Endothelial cell of umbilical vein (primary cell): Measurements from ENCODE around the gene NKX1-1.

Source experiments
- CTCF ChIP-seq, 2 donors: IDR thresholded peaks; 1 replicate in 1 of 2; 2 replicates in 1 of 2; pipeline ENCODE4 v1.5.1; 2011; ENCODE audit warnings: low read length in 2 of 2, mild to moderate bottlenecking in 2 of 2, moderate library complexity in 2 of 2, control low read depth in 1 of 2, inconsistent platforms in 1 of 2, low read depth in 1 of 2; ENCODE audit not compliant: insufficient read depth in 1 of 2; ENCODE audit errors: extremely low read depth in 1 of 2
- EZH2 ChIP-seq: IDR thresholded peaks from 2 replicates; pipeline ENCODE4 v1.6.1; 2012; ENCODE audit warnings: borderline replicate concordance, low read depth, mild to moderate bottlenecking, moderate library complexity, low read length, inconsistent platforms; ENCODE audit not compliant: severe bottlenecking
- JUN ChIP-seq: IDR thresholded peaks from 2 replicates; pipeline ENCODE4 v1.6.1; 2011; ENCODE audit warnings: borderline replicate concordance, low read depth; ENCODE audit not compliant: insufficient read length, insufficient read depth
- MAX ChIP-seq: IDR thresholded peaks from 2 replicates; pipeline ENCODE4 v1.6.1; 2011; ENCODE audit not compliant: insufficient read depth, insufficient read length
- MYC ChIP-seq: IDR thresholded peaks from one replicate; pipeline ENCODE4 v1.6.1; 2011; ENCODE audit warnings: mild to moderate bottlenecking, low read depth, low read length
- POLR2A ChIP-seq: IDR thresholded peaks from 2 replicates; pipeline ENCODE4 v1.6.1; 2012; ENCODE audit warnings: low read depth, mild to moderate bottlenecking, control low read depth, low read length

GRCh38 chr4:1452431-1453051, 46.3 kb upstream of the NKX1-1 start:
- no peak for TF ChIP-seq CTCF (IDR thresholded peaks at IDR 0.05; ENCODE audit: extremely low read depth in 1 of 2, insufficient read depth in 1 of 2, low read depth in 1 of 2, low read length in 2 of 2)
- TF ChIP-seq POLR2A = no peak
- TF ChIP-seq EZH2 = no peak
- TF ChIP-seq MYC = no peak
- TF ChIP-seq MAX = no peak
- TF ChIP-seq JUN = no peak
